Measurements from ENCODE around the gene HSD11B1. TPM values are rescaled to one million over a fixed set of nuclear protein-coding genes. Genes with fewer than 3 reads are reported as not detected.

The HSD11B1 gene
- total RNA-seq, 1 experiment from 2014 or later: not detected

DNA sequence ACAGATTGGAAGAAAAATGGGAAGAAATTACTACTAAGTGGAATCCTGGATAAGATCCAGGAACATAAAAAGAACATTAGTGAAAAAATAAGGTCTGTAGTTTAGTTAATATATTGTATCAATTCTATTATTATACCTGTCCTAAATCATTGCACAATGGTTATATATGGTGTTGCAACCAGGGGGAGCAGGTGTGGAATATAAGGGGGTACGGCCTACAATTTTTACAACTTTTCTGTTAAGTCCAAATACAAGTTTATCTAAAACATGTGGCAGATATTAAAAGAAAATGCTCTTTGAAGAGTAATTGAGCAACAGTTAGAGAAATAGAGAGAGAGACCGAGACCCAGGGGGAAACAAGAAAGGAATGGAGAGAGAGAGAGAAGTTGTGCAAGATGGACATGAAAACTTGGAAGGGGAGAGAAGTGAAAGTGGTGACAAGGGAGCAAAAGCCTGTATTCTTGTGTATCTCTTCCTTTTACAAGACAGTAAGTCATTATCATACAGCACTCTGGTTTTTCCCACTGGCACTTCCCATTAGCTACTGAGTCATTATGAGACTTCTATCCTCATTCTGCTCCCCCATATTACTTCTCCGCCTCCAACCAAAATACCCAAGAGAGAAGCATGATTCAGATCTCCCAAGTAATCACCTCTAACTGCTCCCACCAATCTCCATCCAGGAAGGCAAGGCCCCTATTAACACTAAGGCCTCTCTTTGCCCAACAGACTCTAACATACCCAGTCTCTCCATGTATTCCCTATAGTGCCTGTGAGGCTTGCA, 29.0 kb downstream of the HSD11B1 start:
- ChIA-PET CTCF (no interaction called here), POLR2A (no interaction called here)
- no peak for DNase-seq (ENCODE audit: low spot score)
- H3K27me3 Mint-ChIP-seq (ENCODE audit: low read depth): peaks cover 21% of the 10 kb centered on the region
- TF ChIP-seq ATF1 (CRISPR knock-in tag; IDR thresholded peaks at IDR 0.05): no peak
- no peak for TF ChIP-seq OVOL2 (CRISPR knock-in tag; IDR thresholded peaks at IDR 0.05; ENCODE audit: borderline replicate concordance)
- TF ChIP-seq, protein P1, sequence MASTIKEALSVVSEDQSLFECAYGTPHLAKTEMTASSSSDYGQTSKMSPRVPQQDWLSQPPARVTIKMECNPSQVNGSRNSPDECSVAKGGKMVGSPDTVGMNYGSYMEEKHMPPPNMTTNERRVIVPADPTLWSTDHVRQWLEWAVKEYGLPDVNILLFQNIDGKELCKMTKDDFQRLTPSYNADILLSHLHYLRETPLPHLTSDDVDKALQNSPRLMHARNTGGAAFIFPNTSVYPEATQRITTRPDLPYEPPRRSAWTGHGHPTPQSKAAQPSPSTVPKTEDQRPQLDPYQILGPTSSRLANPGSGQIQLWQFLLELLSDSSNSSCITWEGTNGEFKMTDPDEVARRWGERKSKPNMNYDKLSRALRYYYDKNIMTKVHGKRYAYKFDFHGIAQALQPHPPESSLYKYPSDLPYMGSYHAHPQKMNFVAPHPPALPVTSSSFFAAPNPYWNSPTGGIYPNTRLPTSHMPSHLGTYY (CRISPR knock-in tag; IDR thresholded peaks at IDR 0.05): no peak
- TF ChIP-seq SMAD4 (CRISPR knock-in tag; IDR thresholded peaks at IDR 0.05): no peak
- TF ChIP-seq IRF2 (CRISPR knock-in tag; IDR thresholded peaks at IDR 0.05; ENCODE audit: borderline replicate concordance, low read depth): no peak
- TF ChIP-seq, protein P2, sequence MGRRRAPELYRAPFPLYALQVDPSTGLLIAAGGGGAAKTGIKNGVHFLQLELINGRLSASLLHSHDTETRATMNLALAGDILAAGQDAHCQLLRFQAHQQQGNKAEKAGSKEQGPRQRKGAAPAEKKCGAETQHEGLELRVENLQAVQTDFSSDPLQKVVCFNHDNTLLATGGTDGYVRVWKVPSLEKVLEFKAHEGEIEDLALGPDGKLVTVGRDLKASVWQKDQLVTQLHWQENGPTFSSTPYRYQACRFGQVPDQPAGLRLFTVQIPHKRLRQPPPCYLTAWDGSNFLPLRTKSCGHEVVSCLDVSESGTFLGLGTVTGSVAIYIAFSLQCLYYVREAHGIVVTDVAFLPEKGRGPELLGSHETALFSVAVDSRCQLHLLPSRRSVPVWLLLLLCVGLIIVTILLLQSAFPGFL (CRISPR knock-in tag; IDR thresholded peaks at IDR 0.05; ENCODE audit: borderline replicate concordance): no peak
- TF ChIP-seq, protein P3, sequence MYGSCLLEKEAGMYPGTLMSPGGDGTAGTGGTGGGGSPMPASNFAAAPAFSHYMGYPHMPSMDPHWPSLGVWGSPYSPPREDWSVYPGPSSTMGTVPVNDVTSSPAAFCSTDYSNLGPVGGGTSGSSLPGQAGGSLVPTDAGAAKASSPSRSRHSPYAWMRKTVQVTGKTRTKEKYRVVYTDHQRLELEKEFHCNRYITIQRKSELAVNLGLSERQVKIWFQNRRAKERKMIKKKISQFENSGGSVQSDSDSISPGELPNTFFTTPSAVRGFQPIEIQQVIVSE (CRISPR knock-in tag; IDR thresholded peaks at IDR 0.05; ENCODE audit: borderline replicate concordance): no peak
- no peak for TF ChIP-seq GABPB1 (CRISPR knock-in tag; IDR thresholded peaks at IDR 0.05)
- TF ChIP-seq, protein P4, sequence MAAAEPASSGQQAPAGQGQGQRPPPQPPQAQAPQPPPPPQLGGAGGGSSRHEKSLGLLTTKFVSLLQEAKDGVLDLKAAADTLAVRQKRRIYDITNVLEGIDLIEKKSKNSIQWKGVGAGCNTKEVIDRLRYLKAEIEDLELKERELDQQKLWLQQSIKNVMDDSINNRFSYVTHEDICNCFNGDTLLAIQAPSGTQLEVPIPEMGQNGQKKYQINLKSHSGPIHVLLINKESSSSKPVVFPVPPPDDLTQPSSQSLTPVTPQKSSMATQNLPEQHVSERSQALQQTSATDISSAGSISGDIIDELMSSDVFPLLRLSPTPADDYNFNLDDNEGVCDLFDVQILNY (CRISPR knock-in tag; IDR thresholded peaks at IDR 0.05): no peak
- TF ChIP-seq NFE2L1 (CRISPR knock-in tag; IDR thresholded peaks at IDR 0.05): no peak
- no peak for TF ChIP-seq GRHL2 (CRISPR knock-in tag; IDR thresholded peaks at IDR 0.05; ENCODE audit: insufficient replicate concordance, severe bottlenecking)
- TF ChIP-seq, protein P5, sequence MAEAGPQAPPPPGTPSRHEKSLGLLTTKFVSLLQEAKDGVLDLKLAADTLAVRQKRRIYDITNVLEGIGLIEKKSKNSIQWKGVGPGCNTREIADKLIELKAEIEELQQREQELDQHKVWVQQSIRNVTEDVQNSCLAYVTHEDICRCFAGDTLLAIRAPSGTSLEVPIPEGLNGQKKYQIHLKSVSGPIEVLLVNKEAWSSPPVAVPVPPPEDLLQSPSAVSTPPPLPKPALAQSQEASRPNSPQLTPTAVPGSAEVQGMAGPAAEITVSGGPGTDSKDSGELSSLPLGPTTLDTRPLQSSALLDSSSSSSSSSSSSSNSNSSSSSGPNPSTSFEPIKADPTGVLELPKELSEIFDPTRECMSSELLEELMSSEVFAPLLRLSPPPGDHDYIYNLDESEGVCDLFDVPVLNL (CRISPR knock-in tag; IDR thresholded peaks at IDR 0.05; ENCODE audit: borderline replicate concordance, low read depth): no peak
- no peak for ATAC-seq
- H3K27ac Mint-ChIP-seq: no peak overlapping the region
- no peaks in the 10 kb centered on the region for H3K4me1 Mint-ChIP-seq
- H3K4me3 Mint-ChIP-seq: no peak overlapping the region
- H3K9me3 Mint-ChIP-seq: no peaks in the 10 kb centered on the region
- no peaks in the 10 kb centered on the region for H3K36me3 Mint-ChIP-seq

DNA sequence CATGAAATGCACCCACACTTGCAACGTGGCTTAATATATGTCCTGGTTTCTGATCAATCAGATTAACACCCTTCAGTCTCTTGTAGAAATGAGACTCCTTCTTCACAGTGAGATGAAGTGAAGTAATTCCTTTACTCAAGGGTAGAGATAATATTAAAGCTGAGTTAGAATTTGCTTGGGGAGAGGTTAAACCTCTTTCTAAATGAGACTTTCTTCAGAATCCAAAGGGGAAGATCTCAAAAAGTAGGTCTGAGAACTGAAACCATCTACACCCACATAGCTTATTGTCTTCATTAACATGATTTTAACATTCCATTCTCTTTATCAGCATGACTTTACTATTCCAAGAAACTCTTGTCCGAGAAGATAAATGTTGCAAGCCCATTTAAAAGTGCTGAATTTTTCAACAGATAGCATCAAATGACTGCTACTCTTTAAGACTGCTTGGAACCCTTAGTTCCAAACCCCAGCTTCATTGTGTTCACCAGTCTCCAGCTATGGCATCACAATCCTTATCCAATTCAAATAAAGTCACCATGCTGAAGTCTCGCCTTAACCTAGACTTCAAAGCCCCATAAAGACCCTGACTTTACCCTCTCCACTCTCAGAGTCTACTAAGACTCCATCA, 32.0 kb downstream of the HSD11B1 start:
- POLR2A ChIA-PET: no interaction called here
- H3K4me3 Mint-ChIP-seq: no peak overlapping the region
- peaks cover 16% of the 10 kb centered on the region for H3K27me3 Mint-ChIP-seq (ENCODE audit: low read depth)
- DNase-seq (ENCODE audit: low spot score) (no peak), ATAC-seq (no peak)
- TF ChIP-seq TEAD4 (CRISPR knock-in tag; IDR thresholded peaks at IDR 0.05) (no peak), ATF1 (CRISPR knock-in tag; IDR thresholded peaks at IDR 0.05) (no peak), IRF2 (CRISPR knock-in tag; IDR thresholded peaks at IDR 0.05; ENCODE audit: borderline replicate concordance, low read depth) (no peak), ZNF671 (CRISPR knock-in tag; IDR thresholded peaks at IDR 0.05) (no peak)
- TF ChIP-seq, protein P6, sequence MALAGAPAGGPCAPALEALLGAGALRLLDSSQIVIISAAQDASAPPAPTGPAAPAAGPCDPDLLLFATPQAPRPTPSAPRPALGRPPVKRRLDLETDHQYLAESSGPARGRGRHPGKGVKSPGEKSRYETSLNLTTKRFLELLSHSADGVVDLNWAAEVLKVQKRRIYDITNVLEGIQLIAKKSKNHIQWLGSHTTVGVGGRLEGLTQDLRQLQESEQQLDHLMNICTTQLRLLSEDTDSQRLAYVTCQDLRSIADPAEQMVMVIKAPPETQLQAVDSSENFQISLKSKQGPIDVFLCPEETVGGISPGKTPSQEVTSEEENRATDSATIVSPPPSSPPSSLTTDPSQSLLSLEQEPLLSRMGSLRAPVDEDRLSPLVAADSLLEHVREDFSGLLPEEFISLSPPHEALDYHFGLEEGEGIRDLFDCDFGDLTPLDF (CRISPR knock-in tag; IDR thresholded peaks at IDR 0.05): no peak
- TF ChIP-seq, protein P1 (CRISPR knock-in tag; IDR thresholded peaks at IDR 0.05): no peak
- CTCF ChIA-PET: interaction anchor here (0.6 to 2.7 kb wide), 4 partner anchors 10 to 171 kb away, joined by 3 to 13 read pairs (median 3); no protein-coding TSS in a partner anchor
- H3K4me1 Mint-ChIP-seq: no peaks in the 10 kb centered on the region
- H3K9me3 Mint-ChIP-seq: no peaks in the 10 kb centered on the region
- H3K36me3 Mint-ChIP-seq: no peaks in the 10 kb centered on the region
- no peak overlapping the region for H3K27ac Mint-ChIP-seq
